SHP77 treated with DMSO at 0.1 percent for 48 hours (cell line): ENCODE measurements around the gene UPK3A.
"Not testable (repeated sequence)": the region's sequence is repeated elsewhere in the genome, so short reads cannot be mapped to it uniquely, and the experiment has no call there.

Experiments used
- DNase-seq: peaks from one replicate; lab custom pipeline; 2025; lab: John Stamatoyannopoulos, UW

The UPK3A gene

GRCh38 chr22:45309422-45310227 is 24.9 kb downstream of the UPK3A start, which contains the start of gene FAM118A:
Gene FAM118A (plus strand): TSS chr22:45309934. CDS start chr22:45322380, 12,446 bp downstream.
- DNase-seq, result peak; percentile 78

- no peak for DNase-seq
Observed at GRCh38 chr22:45310331-45310976, 25.7 kb downstream of the UPK3A start.

DNA sequence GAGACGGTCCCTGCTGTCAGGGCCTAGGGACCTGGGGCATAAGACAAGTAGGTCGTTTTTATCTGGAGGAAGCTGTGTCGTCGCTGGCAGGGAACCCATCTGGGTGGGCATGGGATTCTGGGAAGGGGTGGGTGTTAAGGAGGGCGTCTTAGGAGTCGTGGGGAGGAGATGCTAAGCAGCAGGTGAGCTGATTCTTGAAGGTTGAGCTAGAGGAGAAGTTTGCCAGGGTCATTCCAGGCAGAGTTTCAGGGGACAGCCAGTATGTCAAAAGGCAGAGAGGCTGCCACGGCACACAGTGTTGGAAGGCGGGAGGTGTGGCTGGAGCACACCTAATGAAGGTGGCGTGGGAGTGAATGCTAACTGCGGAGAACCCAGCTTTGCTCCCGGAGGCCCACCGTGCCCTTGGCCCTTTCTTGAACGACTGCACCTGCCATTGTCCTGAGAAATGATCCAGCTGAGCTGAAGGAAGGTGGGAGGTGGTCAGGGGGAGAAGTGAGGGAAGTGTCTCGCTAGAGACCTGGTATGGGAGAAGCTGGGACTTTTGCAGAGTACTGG is 26.3 kb downstream of the UPK3A start:
- no peak for DNase-seq

DNA sequence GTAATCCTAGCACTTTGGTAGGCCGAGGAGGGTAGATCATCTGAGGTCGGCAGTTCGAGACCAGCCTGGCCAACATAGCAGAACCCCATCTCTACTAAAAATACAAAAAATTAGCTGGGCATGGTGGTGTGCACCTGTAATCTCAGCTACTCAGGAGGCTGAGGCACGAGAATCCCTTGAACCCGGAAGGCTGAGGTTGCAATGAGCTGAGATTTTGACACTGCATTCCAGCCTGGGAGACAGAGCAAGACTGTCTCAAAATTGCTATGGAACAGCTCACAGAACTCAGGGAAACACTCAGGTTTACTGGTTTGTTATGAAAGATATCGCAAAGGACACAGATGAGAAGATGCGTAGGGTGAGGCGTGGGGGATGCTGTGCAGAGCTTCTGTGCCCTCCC is 27.7 kb downstream of the UPK3A start:
- no peak for DNase-seq

- DNase-seq, result no peak
Observed at GRCh38 chr22:45312856-45313255, 28.1 kb downstream of the UPK3A start.

DNA sequence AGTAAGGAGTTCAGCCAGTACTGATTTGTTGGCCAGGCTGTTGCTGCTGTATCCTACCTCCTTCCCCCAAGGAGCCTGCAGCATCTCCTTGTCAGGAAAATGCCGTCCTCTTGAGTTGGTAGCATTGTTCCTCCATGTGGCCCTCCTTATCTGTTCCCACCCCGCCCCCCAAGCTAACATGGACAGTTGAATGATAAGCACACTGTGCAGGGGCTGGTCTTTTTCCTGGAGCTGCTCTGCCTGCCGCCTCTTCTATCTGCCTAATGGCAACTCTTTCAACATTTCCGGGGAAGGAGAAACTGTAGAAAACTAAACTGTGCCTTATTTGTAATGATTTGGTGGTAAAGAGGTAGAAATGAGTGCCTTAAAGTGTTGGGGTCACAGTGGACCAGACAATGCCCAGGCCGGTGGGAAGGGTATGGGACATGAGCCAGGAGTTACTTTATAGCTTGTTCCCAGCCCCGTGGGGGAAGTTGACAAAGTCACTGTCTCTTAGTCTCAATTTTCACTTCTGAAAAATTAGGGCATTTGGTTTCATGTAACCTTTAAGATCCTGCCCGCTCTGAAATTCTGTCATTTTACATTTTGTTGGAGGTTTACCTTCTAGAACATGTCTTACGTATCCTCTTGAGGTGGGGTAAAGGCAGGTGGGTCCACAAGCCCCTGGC is 29.4 kb downstream of the UPK3A start:
- no peak for DNase-seq

- no peak for DNase-seq
Observed at GRCh38 chr22:45314786-45315185, 30.0 kb downstream of the UPK3A start.

GRCh38 chr22:45316796-45317526 is 32.2 kb downstream of the UPK3A start:
- no peak for DNase-seq

DNA sequence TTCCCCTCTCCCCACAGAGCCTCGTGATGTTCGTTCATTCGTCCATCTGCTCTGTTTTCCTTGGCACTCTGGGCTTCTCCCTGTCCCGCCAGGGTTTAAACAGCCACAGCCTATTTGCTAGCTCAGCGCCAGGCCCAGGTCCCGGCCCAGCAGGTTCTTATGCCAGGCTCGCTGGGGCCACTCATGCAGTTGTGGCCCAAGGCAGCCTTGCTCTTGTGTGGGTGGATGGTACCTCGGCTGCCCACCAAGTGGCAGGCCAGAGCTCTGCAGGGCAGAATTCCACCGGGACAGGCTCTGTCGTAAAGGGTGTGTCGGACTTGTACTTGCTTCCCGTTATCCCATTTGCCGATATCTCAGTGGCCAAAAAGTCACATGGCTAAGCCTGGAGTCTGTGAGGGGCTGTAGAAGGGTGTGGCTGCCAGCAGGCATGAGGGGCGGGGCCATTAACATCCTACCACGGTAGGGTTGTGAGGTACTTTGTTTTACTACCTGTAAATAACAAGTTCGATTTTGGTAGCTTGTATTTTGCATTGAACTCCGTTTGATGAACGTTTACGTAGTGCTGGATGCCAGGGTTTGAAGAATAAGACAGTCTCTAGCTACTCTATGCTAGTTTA is 32.9 kb downstream of the UPK3A start:
- peak; percentile 56 for DNase-seq

- peak; percentile 71 for DNase-seq
Observed at GRCh38 chr22:45318168-45318557, 33.4 kb downstream of the UPK3A start.

GRCh38 chr22:45318558-45319323 is 34.0 kb downstream of the UPK3A start:
- no peak for DNase-seq

DNA sequence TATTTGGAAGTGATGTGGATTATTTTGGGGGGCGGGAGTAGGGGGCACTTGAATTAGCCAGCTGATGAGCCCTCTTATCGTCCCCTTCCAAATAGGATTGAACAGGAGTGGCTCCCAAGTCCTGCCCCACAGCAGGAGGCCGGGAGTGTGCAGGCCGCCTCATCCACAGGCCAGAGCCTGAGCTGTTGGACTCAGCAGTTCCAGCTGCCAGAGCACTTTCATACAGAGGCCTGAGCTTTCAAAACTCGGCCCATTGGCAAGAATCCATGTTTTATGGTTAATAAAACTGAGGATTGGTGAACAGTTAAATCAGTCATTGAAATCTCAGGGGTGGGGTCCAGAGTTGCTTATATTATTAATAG is 34.6 kb downstream of the UPK3A start:
- DNase-seq, result no peak

GRCh38 chr22:45320357-45320976 is 35.7 kb downstream of the UPK3A start:
- DNase-seq, result no peak

- DNase-seq, result no peak
Observed at GRCh38 chr22:45321827-45322226, 37.1 kb downstream of the UPK3A start.

GRCh38 chr22:45322873-45323525 is 38.2 kb downstream of the UPK3A start:
- DNase-seq, result no peak

GRCh38 chr22:45323695-45324094 is 38.9 kb downstream of the UPK3A start:
- DNase-seq, result no peak

DNA sequence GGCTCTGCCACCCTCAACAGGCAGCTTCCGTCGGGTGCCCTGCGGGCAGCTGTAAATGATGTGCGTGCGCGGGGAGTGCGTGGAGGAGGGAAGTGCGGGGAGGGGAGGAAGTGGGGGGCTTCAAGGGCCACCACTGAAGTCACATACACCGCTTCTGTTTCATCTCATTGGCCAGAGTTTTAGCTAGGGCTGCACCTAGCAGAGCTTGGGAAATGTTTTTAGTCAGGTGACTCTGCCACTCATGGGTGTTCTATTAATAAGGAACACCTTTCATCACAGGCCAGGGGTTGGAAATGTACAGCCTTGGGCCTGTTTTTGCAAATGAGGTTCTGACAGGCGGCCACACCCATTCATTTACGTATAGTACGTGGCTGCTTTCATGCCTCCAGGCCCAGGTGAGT is 39.6 kb downstream of the UPK3A start:
- no peak for DNase-seq

DNA sequence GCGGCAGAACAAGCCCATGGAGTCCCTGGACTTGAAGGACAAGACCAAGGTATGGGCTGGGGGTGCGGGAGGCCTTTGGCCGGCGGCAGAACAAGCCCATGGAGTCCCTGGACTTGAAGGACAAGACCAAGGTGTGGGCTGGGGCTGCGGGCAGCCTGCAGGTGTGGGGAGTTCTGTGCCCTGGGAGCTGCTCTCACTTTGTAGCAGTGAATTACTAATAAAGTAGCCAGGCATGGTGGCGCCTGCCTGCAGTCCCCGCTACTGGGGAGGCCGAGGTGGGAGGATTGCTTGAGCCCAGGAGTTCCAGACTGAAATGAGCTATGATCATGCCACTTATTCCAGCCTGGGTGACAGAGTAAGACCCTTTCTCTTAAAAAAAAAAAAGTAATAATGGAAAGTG is 43.5 kb downstream of the UPK3A start:
- not testable (repeated sequence) for DNase-seq

DNA sequence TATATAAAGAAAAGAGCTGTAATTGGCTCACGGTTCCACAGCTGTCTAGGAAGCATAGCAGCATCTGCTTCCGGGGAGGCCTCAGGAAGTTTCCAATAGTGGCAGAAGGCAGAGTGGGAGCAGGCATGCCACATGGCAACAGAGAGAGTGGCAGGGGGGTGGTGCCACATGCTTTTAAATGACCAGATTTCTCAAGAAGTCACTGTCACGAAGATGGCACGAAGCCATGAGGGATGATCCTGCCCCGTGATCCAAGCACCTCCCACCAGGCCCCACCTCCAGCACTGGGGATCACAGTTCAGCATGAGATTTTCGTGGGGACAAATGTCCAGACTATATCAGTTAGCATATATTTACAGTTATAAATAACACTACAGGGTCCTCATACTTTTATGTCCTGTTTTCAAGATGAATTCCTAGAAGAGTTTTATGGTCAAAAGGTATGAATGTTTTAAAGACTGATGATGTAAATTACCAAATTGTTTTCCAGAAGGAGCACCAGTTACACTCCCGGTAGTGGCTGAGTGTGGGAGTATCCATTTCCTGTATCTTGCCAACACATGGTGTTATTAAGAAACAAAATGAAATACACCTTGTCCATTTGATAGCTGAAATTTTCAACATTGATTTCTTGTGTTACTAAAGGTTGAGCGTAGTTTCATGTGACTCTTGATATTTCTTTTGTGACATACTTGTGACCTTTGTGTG is 44.2 kb downstream of the UPK3A start:
- DNase-seq, result peak; percentile 90
